Measurements from ENCODE around the gene ETV6.

ETV6 gene

GRCh38 chr12:11859705-11860425, 210.4 kb downstream of the ETV6 start:
- DNase-seq (ENCODE audit: low read depth), result no peak

- DNase-seq (ENCODE audit: low read depth), result no peak
These were observed 211.8 kb downstream of the ETV6 start for GRCh38 chr12:11861155-11861863.

GRCh38 chr12:11861864-11862600, 212.6 kb downstream of the ETV6 start:
- DNase-seq (ENCODE audit: low read depth), result no peak

- DNase-seq (ENCODE audit: low read depth), result no peak
These were observed 213.3 kb downstream of the ETV6 start for GRCh38 chr12:11862798-11863197.

GRCh38 chr12:11863478-11863906, 214.0 kb downstream of the ETV6 start:
- DNase-seq (ENCODE audit: low read depth), result no peak

- no peak for DNase-seq (ENCODE audit: low read depth)
These were observed 214.5 kb downstream of the ETV6 start for GRCh38 chr12:11863988-11864387.

GRCh38 chr12:11865824-11866223, 216.3 kb downstream of the ETV6 start:
- DNase-seq (ENCODE audit: low read depth), result no peak

- DNase-seq (ENCODE audit: low read depth), result no peak
These were observed 218.6 kb downstream of the ETV6 start for GRCh38 chr12:11868027-11868426.

GRCh38 chr12:11869406-11869805, 219.9 kb downstream of the ETV6 start:
- no peak for DNase-seq (ENCODE audit: low read depth)

GRCh38 chr12:11870041-11870451, 220.6 kb downstream of the ETV6 start:
- no peak for DNase-seq (ENCODE audit: low read depth)

- no peak for DNase-seq (ENCODE audit: low read depth)
These were observed 222.6 kb downstream of the ETV6 start for GRCh38 chr12:11872055-11872454.

- no peak for DNase-seq (ENCODE audit: low read depth)
These were observed 226.0 kb downstream of the ETV6 start for GRCh38 chr12:11875414-11875935.

GRCh38 chr12:11876307-11876706, 226.8 kb downstream of the ETV6 start:
- DNase-seq (ENCODE audit: low read depth), result no peak

GRCh38 chr12:11877102-11877826, 227.8 kb downstream of the ETV6 start:
- no peak for DNase-seq (ENCODE audit: low read depth)

GRCh38 chr12:11877869-11878780, 228.7 kb downstream of the ETV6 start:
- DNase-seq (ENCODE audit: low read depth), result no peak

- no peak for DNase-seq (ENCODE audit: low read depth)
These were observed 229.8 kb downstream of the ETV6 start for GRCh38 chr12:11879306-11879705.

- no peak for DNase-seq (ENCODE audit: low read depth)
These were observed 230.9 kb downstream of the ETV6 start for GRCh38 chr12:11880381-11880780.

- no peak for DNase-seq (ENCODE audit: low read depth)
These were observed 232.4 kb downstream of the ETV6 start for GRCh38 chr12:11881835-11882234.

- DNase-seq (ENCODE audit: low read depth), result no peak
These were observed 233.0 kb downstream of the ETV6 start for GRCh38 chr12:11882301-11883019.

- DNase-seq (ENCODE audit: low read depth), result no peak
These were observed 234.6 kb downstream of the ETV6 start for GRCh38 chr12:11884116-11884515.

Data from activated T-helper 1 cell treated with Interleukin-2 at 50 U/mL for 16 hours (primary cell).